GM12891 (cell line): ENCODE results near the gene SZT2.
A peak's percentile ranks its signal among the peaks of the same experiment; 100 is the strongest.

Experiments
- DNase-seq: peaks from one replicate; pipeline ENCODE4 v3.0.0; 2011; ENCODE audit warnings: low spot score; ENCODE audit not compliant: insufficient read length
- FAIRE-seq: peaks from 2 replicates; lab custom pipeline; 2011; peaks lifted over from hg19 to GRCh38; lab: Jason Lieb, UNC
- PAX5 ChIP-seq: IDR thresholded peaks from 2 replicates; pipeline ENCODE4 v1.6.1; 2011; ENCODE audit warnings: low read length, moderate library complexity, mild to moderate bottlenecking; ENCODE audit not compliant: insufficient read depth, severe bottlenecking
- POLR2A ChIP-seq: IDR thresholded peaks from 2 replicates; pipeline ENCODE4 v1.6.1; 2011; ENCODE audit warnings: low read depth, low read length, control low read depth
- POLR2AphosphoS5 ChIP-seq: IDR thresholded peaks from 2 replicates; pipeline ENCODE4 v1.6.1; 2011; ENCODE audit warnings: low read depth, low read length, control low read depth
- POU2F2 ChIP-seq: IDR thresholded peaks from 2 replicates; pipeline ENCODE4 v1.6.1; 2011; ENCODE audit warnings: low read depth, mild to moderate bottlenecking, control low read depth, low read length, moderate library complexity
- SPI1 ChIP-seq: IDR thresholded peaks from 2 replicates; pipeline ENCODE4 v1.6.1; 2011; ENCODE audit warnings: low read depth, low read length, control low read depth
- TAF1 ChIP-seq: IDR thresholded peaks from 2 replicates; pipeline ENCODE4 v1.6.1; 2011; ENCODE audit warnings: low read depth, low read length, control low read depth

Gene SZT2

DNA sequence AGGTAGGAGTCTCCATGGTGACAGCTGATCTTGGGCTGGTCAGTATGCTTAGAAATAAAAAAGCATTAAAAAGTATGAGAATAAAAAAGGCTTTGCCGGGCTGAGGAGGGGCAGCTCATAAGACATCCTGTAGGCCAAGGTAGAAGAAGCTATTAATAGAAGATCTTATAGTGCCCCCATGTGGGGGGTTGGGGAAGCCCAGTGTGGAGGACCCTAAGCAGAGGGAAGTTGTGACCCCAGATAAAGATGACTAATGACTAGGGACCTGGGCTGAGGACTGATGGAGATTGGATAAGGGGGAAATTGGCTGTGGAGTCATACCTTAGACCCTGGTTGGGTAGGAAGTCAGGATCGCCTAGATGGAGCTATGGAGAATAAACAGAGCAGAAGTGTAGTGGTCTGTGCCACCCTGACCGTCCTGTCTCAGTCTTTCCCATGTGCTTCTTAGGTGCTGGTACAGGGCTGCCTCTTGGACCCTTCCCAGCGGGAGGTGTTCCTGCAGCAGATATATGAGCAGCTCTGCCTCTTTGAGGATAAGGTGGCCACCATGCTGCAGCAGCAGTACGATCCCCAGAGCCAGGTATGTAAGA lies 25.0 kb downstream of the SZT2 start:
- no peak for TF ChIP-seq POLR2A
- no peak for TF ChIP-seq TAF1
- no peak for TF ChIP-seq SPI1
- no peak for TF ChIP-seq POU2F2
- TF ChIP-seq POLR2AphosphoS5: no peak
- TF ChIP-seq PAX5: no peak
- FAIRE-seq (no peak), DNase-seq (no peak)

DNA sequence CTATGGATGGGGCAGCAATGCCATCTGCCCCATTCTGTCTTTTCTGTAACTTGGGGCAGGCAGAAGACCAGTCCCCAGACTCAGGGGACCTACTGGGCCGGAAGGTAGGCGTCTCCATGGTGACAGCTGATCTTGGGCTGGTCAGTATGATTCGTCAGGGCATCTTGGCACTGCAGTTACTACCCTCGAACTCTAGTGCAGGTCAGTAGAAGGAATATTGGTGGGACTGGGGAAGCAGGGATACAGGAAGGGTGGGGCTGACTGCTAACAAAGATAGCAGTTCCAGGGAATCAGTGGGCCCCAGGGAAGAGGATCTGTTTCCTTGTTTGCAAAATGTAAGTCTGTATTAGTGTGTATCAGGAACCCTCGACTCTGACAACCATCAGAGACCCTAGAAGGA lies 26.2 kb downstream of the SZT2 start:
- no peak for TF ChIP-seq POLR2AphosphoS5
- TF ChIP-seq POLR2A: no peak
- no peak for TF ChIP-seq POU2F2
- TF ChIP-seq SPI1: no peak
- no peak for TF ChIP-seq TAF1
- no peak for TF ChIP-seq PAX5
- FAIRE-seq: no peak

GRCh38 chr1:43418858-43419257 lies 29.2 kb downstream of the SZT2 start:
- no peak for FAIRE-seq

More for the DNA sequence above, 26.2 kb downstream of the SZT2 start:
- no peak for DNase-seq

DNA sequence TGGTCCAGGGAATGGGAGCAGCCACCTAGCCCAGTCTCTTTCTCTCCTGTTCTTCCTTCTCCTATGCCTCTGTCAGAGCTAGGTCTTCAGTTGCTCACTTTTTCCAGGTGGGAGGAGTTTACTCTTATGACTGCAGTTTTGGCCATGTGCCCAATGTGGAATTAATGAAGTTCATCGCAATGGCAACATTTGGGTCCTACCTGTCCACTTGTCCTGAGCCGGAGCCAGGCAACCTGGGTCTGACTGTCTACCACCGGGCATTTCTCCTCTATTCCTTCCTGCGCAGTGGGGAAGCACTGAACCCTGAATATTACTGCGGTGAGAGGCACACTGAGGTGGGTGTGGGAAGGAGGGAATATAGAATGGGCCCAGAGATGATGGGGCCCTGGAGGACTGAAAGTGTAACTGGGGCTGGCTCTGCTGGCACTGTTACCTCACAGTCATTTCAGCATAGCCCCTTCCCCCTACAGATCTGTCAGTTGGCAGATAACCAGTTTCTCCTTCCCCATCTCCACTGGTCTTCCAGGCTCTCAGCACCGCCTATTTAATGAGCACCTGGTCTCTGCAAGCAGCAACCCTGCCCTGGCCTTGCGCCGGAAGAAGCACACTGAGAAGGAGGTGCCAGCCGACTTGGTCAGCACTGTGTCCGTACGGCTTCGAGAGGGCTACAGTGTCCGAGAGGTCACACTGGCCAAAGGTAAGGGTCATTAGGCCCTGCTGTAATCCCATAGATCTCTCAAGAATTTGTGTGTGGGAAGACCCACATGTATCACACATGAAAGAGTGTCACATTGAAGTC lies 30.1 kb downstream of the SZT2 start:
- FAIRE-seq (no peak), DNase-seq (no peak)
- TF ChIP-seq POLR2A (no peak), POU2F2 (no peak), PAX5 (no peak), POLR2AphosphoS5 (no peak), SPI1 (no peak)

More at GRCh38 chr1:43418858-43419257, 29.2 kb downstream of the SZT2 start:
- no peak for TF ChIP-seq POU2F2
- TF ChIP-seq SPI1: peak; percentile 56; the same call in 1 of the 2 replicates
- DNase-seq: no peak

- no peak for DNase-seq
- no peak for FAIRE-seq
- TF ChIP-seq POU2F2 (no peak), POLR2AphosphoS5 (no peak), TAF1 (no peak), PAX5 (no peak), POLR2A (no peak), SPI1 (no peak)
These were observed 31.2 kb downstream of the SZT2 start for GRCh38 chr1:43420874-43421273.

DNA sequence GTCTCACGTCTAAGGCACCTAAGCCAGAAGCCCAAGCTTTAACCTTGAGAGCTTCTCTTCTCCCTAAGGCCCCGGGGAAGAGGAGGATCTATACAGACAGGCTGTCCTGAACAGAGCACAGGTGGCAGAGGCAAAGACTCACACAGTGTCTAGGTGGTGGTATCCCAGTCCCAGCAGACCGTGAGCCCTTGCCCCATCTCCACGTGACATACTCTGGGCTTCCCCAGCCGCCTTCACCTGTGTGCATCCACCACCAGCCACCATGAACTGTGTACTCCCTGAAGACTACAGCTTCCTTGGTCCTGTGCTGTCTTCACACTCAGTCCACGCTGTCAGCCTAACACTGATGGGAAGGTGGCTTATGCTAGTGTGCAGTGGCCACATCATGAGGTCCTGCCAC lies 31.7 kb downstream of the SZT2 start:
- no peak for TF ChIP-seq POU2F2
- no peak for TF ChIP-seq TAF1
- no peak for TF ChIP-seq SPI1
- TF ChIP-seq POLR2A: no peak
- TF ChIP-seq PAX5: no peak
- no peak for TF ChIP-seq POLR2AphosphoS5
- FAIRE-seq: no peak

GRCh38 chr1:43421976-43422750 lies 32.5 kb downstream of the SZT2 start:
- DNase-seq: no peak

More for the DNA sequence above, 31.7 kb downstream of the SZT2 start:
- DNase-seq: no peak

GRCh38 chr1:43422995-43423671 lies 33.4 kb downstream of the SZT2 start:
- FAIRE-seq: no peak
- TF ChIP-seq POLR2A: no peak
- TF ChIP-seq POLR2AphosphoS5: no peak
- no peak for TF ChIP-seq POU2F2
- no peak for TF ChIP-seq TAF1
- TF ChIP-seq PAX5: no peak

More at GRCh38 chr1:43421976-43422750, 32.5 kb downstream of the SZT2 start:
- TF ChIP-seq POLR2AphosphoS5: no peak
- no peak for TF ChIP-seq POLR2A
- TF ChIP-seq POU2F2: no peak
- TF ChIP-seq PAX5: no peak
- TF ChIP-seq TAF1: no peak
- no peak for TF ChIP-seq SPI1
- FAIRE-seq: no peak

More at GRCh38 chr1:43422995-43423671, 33.4 kb downstream of the SZT2 start:
- no peak for DNase-seq
